Measurements from ENCODE around the gene UNC5B. TPM values are rescaled to one million over a fixed set of nuclear protein-coding genes. Genes with fewer than 3 reads are reported as not detected.

The UNC5B gene
- total RNA-seq, 4 donors from 2014 or later, result 5.3 to 26.6 (median 17.7) TPM

DNA sequence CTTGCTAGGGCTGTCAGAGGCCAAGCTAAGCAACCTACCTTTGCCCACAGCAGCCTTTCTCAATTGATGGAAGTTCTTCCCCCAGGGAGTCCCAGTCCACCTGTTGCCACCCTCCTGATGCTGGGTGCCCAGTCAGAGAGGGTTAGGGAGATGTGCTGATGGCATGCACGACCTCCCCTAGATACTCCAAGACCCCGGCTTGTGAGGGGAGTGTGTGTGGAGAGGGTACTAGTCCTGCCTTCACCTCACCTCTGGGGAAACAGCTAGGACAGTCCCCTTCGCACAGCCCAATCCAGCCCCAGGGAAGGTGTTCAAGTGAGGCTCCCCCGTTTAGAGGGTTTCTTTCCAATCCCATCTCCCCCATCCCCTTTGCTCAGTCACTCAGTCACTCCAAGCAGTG lies 1.3 kb upstream of the UNC5B start:
- Histone ChIP-seq H3K4me1 (no peaks in the 10 kb centered on the region), H3K9me3 (no peaks in the 10 kb centered on the region), H3K4me3 (no peak overlapping the region), H3K27ac (no peak overlapping the region), H3K27me3 (no peaks in the 10 kb centered on the region), H3K36me3 (no peaks in the 10 kb centered on the region)
- no peak for TF ChIP-seq POLR2A (IDR thresholded peaks at IDR 0.05)
- TF ChIP-seq, protein P1, sequence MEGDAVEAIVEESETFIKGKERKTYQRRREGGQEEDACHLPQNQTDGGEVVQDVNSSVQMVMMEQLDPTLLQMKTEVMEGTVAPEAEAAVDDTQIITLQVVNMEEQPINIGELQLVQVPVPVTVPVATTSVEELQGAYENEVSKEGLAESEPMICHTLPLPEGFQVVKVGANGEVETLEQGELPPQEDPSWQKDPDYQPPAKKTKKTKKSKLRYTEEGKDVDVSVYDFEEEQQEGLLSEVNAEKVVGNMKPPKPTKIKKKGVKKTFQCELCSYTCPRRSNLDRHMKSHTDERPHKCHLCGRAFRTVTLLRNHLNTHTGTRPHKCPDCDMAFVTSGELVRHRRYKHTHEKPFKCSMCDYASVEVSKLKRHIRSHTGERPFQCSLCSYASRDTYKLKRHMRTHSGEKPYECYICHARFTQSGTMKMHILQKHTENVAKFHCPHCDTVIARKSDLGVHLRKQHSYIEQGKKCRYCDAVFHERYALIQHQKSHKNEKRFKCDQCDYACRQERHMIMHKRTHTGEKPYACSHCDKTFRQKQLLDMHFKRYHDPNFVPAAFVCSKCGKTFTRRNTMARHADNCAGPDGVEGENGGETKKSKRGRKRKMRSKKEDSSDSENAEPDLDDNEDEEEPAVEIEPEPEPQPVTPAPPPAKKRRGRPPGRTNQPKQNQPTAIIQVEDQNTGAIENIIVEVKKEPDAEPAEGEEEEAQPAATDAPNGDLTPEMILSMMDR (IDR thresholded peaks at IDR 0.05), result no peak
- no peak for DNase-seq
- intact Hi-C loops (cut with DNase I; ENCODE audit: low total_unique reads), result loop anchor here (10.0 kb wide), 1 partner anchor 54 kb away; no protein-coding TSS in a partner anchor

DNA sequence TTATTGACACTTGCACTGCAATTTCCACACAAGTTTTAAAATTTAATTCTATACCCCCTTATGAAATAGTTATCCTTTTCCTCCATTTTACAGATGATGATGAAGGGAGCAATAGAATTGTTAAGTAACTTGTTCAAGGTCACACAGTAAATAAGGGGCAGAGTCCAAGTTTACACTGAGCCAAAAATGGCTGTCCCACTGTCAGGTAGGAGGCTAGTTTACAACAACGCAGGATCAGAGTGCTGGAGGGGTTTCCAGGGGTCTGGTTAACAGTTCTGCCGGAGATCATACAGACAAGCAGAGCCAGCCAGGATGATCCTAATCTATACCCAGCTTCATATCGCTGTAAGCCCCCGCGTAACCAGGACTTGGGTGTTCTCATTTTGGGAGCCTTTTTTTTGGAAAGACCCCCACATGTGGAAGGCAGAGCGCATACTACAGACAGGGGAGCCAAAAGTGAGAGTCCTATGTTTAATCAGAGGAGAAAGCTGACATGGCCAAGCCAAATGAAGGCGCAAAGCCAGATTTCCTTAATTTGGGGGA lies 524 bp upstream of the UNC5B start:
- Histone ChIP-seq H3K36me3 (no peaks in the 10 kb centered on the region), H3K27ac (peak overlapping the region; percentile 79 to 90), H3K4me3 (peak overlapping the region; percentile 46 to 65), H3K4me1 (no peaks in the 10 kb centered on the region), H3K9me3 (no peaks in the 10 kb centered on the region), H3K27me3 (no peaks in the 10 kb centered on the region)
- no peak for TF ChIP-seq POLR2A (IDR thresholded peaks at IDR 0.05)
- TF ChIP-seq, protein P1 (IDR thresholded peaks at IDR 0.05), result no peak
- peak in 1 of 2 donors; percentile 43 for DNase-seq
- intact Hi-C loops (cut with DNase I; ENCODE audit: low total_unique reads), result loop anchor here (10.0 kb wide), 1 partner anchor 53 kb away; no protein-coding TSS in a partner anchor

DNA sequence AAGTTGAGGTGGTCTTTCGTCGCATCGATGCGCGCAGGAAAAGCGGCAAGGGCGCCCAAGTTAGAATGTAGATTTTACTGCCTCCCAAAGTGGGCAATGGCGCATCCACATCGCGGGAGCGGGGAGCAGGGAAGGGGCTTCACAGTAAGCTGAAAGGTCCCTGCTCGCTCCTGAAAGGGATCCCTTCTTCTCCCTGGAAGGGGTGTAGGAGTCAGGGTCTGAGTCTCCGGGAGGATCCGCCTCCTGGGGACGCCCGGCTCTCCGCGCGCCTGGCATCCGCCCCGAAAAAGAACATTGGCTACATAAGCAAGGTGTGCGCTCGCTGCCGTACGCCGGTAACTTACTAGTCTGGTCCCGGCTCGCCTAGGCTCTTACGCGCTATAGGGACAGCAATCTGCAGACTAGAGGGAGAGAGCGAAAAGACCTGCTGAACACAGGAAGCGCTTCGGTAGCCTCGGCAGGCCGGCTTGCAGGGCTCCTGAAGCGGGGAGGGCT lies 804 bp downstream of the UNC5B start:
- intact Hi-C loops (cut with DNase I; ENCODE audit: low total_unique reads), result loop anchor here (10.0 kb wide), 1 partner anchor 52 kb away; no protein-coding TSS in a partner anchor
- DNase-seq, result peak; percentile 52 to 73
- no peaks in the 10 kb centered on the region for H3K36me3 ChIP-seq

DNA sequence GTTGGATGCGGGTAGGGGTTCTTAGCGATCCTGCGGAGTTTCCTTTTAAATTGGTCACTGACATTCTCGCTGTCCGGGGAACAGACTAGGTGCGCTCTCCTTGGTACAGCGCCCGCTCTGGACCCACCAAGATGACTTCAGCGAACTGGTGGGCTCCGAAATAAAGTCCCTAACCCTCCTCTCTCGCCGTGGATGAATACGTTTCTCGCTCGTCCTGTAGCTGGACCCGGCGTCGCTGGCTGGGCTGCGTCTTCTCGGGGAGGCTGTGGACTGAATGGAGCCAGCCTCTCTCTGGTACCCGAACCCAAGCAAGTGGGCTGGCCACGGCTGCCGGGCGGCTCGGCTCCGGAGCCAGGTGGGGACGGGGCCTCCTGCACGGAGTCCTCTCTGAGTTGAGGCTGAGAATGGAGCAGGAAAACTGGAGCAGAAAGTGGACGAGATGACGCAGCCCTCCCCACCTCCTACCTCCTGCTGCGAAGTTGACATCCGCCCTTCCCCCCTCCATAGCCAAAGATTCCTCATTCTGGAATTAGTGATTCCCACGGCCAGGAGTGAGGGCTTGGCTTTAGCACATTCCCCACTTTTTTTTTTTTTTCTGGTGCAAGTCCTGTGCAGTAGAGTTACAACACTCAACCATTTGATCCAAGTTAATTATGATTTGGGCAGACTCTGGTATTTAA lies 1.5 kb downstream of the UNC5B start:
- DNase-seq, result peak; percentile 66 to 68
- intact Hi-C loops (cut with DNase I; ENCODE audit: low total_unique reads), result loop anchor here (10.0 kb wide), 1 partner anchor 51 kb away; no protein-coding TSS in a partner anchor
- no peaks in the 10 kb centered on the region for H3K36me3 ChIP-seq

More for the DNA sequence above, 804 bp downstream of the UNC5B start:
- Histone ChIP-seq H3K27me3 (no peaks in the 10 kb centered on the region), H3K4me3 (peak overlapping the region; percentile 46 to 65), H3K4me1 (no peaks in the 10 kb centered on the region), H3K27ac (peak overlapping the region; percentile 79 to 90), H3K9me3 (no peaks in the 10 kb centered on the region)
- peak in 1 of 2 donors; percentile 14 for TF ChIP-seq POLR2A (IDR thresholded peaks at IDR 0.05)
- TF ChIP-seq, protein P1 (IDR thresholded peaks at IDR 0.05), result no peak

More for the DNA sequence above, 1.5 kb downstream of the UNC5B start:
- peak in 1 of 2 donors; percentile 13 for TF ChIP-seq POLR2A (IDR thresholded peaks at IDR 0.05)
- TF ChIP-seq, protein P1 (IDR thresholded peaks at IDR 0.05), result no peak
- Histone ChIP-seq H3K4me1 (no peaks in the 10 kb centered on the region), H3K9me3 (no peaks in the 10 kb centered on the region), H3K4me3 (peak overlapping the region; percentile 46 to 65), H3K27ac (peak overlapping the region in 1 of 2 donors; percentile 55), H3K27me3 (no peaks in the 10 kb centered on the region)
